ENCODE data around the gene HELB.

The HELB gene

DNA sequence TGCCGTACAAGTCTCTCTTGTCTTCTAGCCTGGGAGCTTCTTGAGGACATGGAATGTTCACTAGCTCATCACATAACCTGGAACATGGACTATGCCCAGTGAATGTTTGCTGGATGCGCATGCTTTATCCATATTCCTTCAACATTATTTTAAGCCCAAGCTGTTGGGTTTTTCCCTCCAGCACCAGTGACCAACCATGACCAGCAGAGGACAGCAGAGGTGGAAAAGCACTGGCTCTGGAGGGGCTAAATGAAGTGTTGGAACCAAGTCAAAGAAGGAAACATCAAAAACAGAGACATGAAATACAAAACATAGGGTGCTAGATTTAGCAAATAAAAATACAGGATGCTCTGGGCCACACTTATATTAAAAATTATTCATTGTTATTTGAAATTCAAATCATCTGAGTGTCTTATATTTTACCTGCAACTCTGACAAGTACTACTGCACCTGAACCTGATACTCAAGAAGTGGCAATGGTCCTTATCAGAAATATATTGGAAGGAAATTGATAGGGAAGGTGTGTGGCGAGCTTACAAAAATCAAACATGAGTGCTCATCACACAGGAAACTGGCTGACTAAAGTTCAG is 23.1 kb upstream of the HELB start:
- no peaks in the 10 kb centered on the region for H3K4me1 ChIP-seq (ENCODE audit: control insufficient read depth in 1 of 2, insufficient read depth in 2 of 2, low read length in 2 of 2)
- H2AK5ac ChIP-seq (ENCODE audit: low read length) = no peak overlapping the region
- H4K8ac ChIP-seq (ENCODE audit: low read depth, low read length) = no peak overlapping the region
- H3K14ac ChIP-seq (ENCODE audit: low read length) = no peak overlapping the region
- H3K79me1 ChIP-seq (ENCODE audit: low read length) = no peaks in the 10 kb centered on the region
- no peak overlapping the region for H3K4me3 ChIP-seq (ENCODE audit: low read depth, low read length)
- no peaks in the 10 kb centered on the region for H3K36me3 ChIP-seq (ENCODE audit: control insufficient read depth in 1 of 2, insufficient read depth in 2 of 2, low read length in 2 of 2)
- H3K27me3 ChIP-seq (ENCODE audit: insufficient read depth, low read length) = no peaks in the 10 kb centered on the region
- no peak overlapping the region for H3K4ac ChIP-seq (ENCODE audit: low read depth, low read length)
- H3K23ac ChIP-seq (ENCODE audit: low read length) = no peak overlapping the region
- DNase-seq = peak in 1 of 2 donors; percentile 36
- no peak overlapping the region for H2AFZ ChIP-seq (ENCODE audit: insufficient read depth, low read length, poor library complexity)
- no peak overlapping the region for H2BK5ac ChIP-seq (ENCODE audit: low read depth, low read length, poor library complexity)
- H2BK12ac ChIP-seq (ENCODE audit: low read length) = no peak overlapping the region
- no peaks in the 10 kb centered on the region for H3K79me2 ChIP-seq (ENCODE audit: control insufficient read depth, insufficient read depth, low read length, poor library complexity)
- no peak overlapping the region for H3K4me2 ChIP-seq (ENCODE audit: low read length)
- no peak overlapping the region for H4K12ac ChIP-seq (ENCODE audit: low read depth, low read length)
- H3K9me3 ChIP-seq (ENCODE audit: insufficient read depth, low read depth, low read length) = peaks cover under 1% of the 10 kb centered on the region
- no peak overlapping the region for H3K18ac ChIP-seq (ENCODE audit: low read length)
- H3K27ac ChIP-seq (ENCODE audit: low read depth, low read length) = no peak overlapping the region
- H3K9ac ChIP-seq (ENCODE audit: low read length) = no peak overlapping the region
- WGBS (ENCODE audit: extremely low coverage, insufficient coverage, insufficient read length) = no CpG with 5 or more reads among the region's 3 CpGs
- H4K91ac ChIP-seq (ENCODE audit: low read depth, low read length) = no peak overlapping the region
- H2BK120ac ChIP-seq (ENCODE audit: insufficient read depth, low read length, poor library complexity) = no peak overlapping the region

DNA sequence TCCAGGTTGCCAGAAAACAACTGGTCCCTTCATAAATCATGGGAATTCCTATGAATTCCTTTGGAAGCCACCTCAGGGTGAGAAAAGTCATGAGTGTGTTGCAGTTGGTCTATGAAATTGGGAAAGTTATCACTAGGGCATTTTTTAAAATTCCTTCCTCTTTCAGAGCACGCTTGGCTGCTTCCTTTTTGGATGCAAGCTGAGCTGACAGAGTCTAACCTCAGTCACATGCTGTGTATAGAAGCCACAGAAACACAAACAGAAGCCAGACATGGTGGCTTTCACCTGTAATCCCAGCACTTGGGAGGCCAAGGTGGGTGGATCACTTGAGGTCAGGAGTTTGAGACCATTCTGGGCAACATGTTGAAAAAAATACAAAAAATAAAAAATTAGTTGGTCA is 21.7 kb upstream of the HELB start:
- Histone ChIP-seq H3K27ac (ENCODE audit: low read depth, low read length) (no peak overlapping the region), H3K18ac (ENCODE audit: low read length) (no peak overlapping the region), H4K12ac (ENCODE audit: low read depth, low read length) (no peak overlapping the region), H3K79me1 (ENCODE audit: low read length) (no peaks in the 10 kb centered on the region), H3K4ac (ENCODE audit: low read depth, low read length) (no peak overlapping the region), H3K4me1 (ENCODE audit: control insufficient read depth in 1 of 2, insufficient read depth in 2 of 2, low read length in 2 of 2) (no peaks in the 10 kb centered on the region), H3K14ac (ENCODE audit: low read length) (no peak overlapping the region), H3K23ac (ENCODE audit: low read length) (no peak overlapping the region), H3K4me3 (ENCODE audit: low read depth, low read length) (no peak overlapping the region), H2BK12ac (ENCODE audit: low read length) (no peak overlapping the region), H3K79me2 (ENCODE audit: control insufficient read depth, insufficient read depth, low read length, poor library complexity) (no peaks in the 10 kb centered on the region), H3K9me3 (ENCODE audit: insufficient read depth, low read depth, low read length) (peaks cover 1% of the 10 kb centered on the region), H4K8ac (ENCODE audit: low read depth, low read length) (no peak overlapping the region), H2AFZ (ENCODE audit: insufficient read depth, low read length, poor library complexity) (no peak overlapping the region), H3K4me2 (ENCODE audit: low read length) (no peak overlapping the region), H4K91ac (ENCODE audit: low read depth, low read length) (no peak overlapping the region), H2AK5ac (ENCODE audit: low read length) (no peak overlapping the region), H2BK120ac (ENCODE audit: insufficient read depth, low read length, poor library complexity) (no peak overlapping the region), H3K9ac (ENCODE audit: low read length) (no peak overlapping the region), H3K27me3 (ENCODE audit: insufficient read depth, low read length) (no peaks in the 10 kb centered on the region), H2BK5ac (ENCODE audit: low read depth, low read length, poor library complexity) (no peak overlapping the region), H3K36me3 (ENCODE audit: control insufficient read depth in 1 of 2, insufficient read depth in 2 of 2, low read length in 2 of 2) (no peaks in the 10 kb centered on the region)
- WGBS (ENCODE audit: extremely low coverage, insufficient coverage, insufficient read length) = no CpG with 5 or more reads among the region's 1 CpG
- peak in 1 of 2 donors; percentile 1 for DNase-seq

GRCh38 chr12:66282244-66282643 is 20.0 kb upstream of the HELB start:
- Histone ChIP-seq H3K36me3 (ENCODE audit: control insufficient read depth in 1 of 2, insufficient read depth in 2 of 2, low read length in 2 of 2) (no peaks in the 10 kb centered on the region), H3K23ac (ENCODE audit: low read length) (no peak overlapping the region), H3K79me2 (ENCODE audit: control insufficient read depth, insufficient read depth, low read length, poor library complexity) (no peaks in the 10 kb centered on the region), H4K91ac (ENCODE audit: low read depth, low read length) (no peak overlapping the region), H2BK12ac (ENCODE audit: low read length) (no peak overlapping the region), H3K9me3 (ENCODE audit: insufficient read depth, low read depth, low read length) (peaks cover 1% of the 10 kb centered on the region), H3K9ac (ENCODE audit: low read length) (no peak overlapping the region), H3K4me3 (ENCODE audit: low read depth, low read length) (no peak overlapping the region), H2AK5ac (ENCODE audit: low read length) (no peak overlapping the region), H3K79me1 (ENCODE audit: low read length) (no peaks in the 10 kb centered on the region), H3K4me1 (ENCODE audit: control insufficient read depth in 1 of 2, insufficient read depth in 2 of 2, low read length in 2 of 2) (no peaks in the 10 kb centered on the region), H3K14ac (ENCODE audit: low read length) (no peak overlapping the region), H3K4me2 (ENCODE audit: low read length) (no peak overlapping the region), H2BK5ac (ENCODE audit: low read depth, low read length, poor library complexity) (no peak overlapping the region), H4K8ac (ENCODE audit: low read depth, low read length) (no peak overlapping the region), H3K18ac (ENCODE audit: low read length) (no peak overlapping the region), H4K12ac (ENCODE audit: low read depth, low read length) (no peak overlapping the region), H2BK120ac (ENCODE audit: insufficient read depth, low read length, poor library complexity) (no peak overlapping the region), H3K4ac (ENCODE audit: low read depth, low read length) (no peak overlapping the region), H3K27ac (ENCODE audit: low read depth, low read length) (no peak overlapping the region), H3K27me3 (ENCODE audit: insufficient read depth, low read length) (no peaks in the 10 kb centered on the region), H2AFZ (ENCODE audit: insufficient read depth, low read length, poor library complexity) (no peak overlapping the region)
- no CpG with 5 or more reads among the region's 3 CpGs for WGBS (ENCODE audit: extremely low coverage, insufficient coverage, insufficient read length)
- no peak for DNase-seq

GRCh38 chr12:66287275-66287674 is 15.0 kb upstream of the HELB start:
- no peak overlapping the region for H3K14ac ChIP-seq (ENCODE audit: low read length)
- no peaks in the 10 kb centered on the region for H3K27me3 ChIP-seq (ENCODE audit: insufficient read depth, low read length)
- H2AFZ ChIP-seq (ENCODE audit: insufficient read depth, low read length, poor library complexity) = no peak overlapping the region
- WGBS (ENCODE audit: extremely low coverage, insufficient coverage, insufficient read length) = no CpG with 5 or more reads among the region's 3 CpGs
- H2BK120ac ChIP-seq (ENCODE audit: insufficient read depth, low read length, poor library complexity) = no peak overlapping the region
- H3K9me3 ChIP-seq (ENCODE audit: insufficient read depth, low read depth, low read length) = peaks cover 1% of the 10 kb centered on the region
- no peak overlapping the region for H3K4me3 ChIP-seq (ENCODE audit: low read depth, low read length)
- no peaks in the 10 kb centered on the region for H3K4me1 ChIP-seq (ENCODE audit: control insufficient read depth in 1 of 2, insufficient read depth in 2 of 2, low read length in 2 of 2)
- H3K4ac ChIP-seq (ENCODE audit: low read depth, low read length) = no peak overlapping the region
- no peak overlapping the region for H3K4me2 ChIP-seq (ENCODE audit: low read length)
- no peak overlapping the region for H3K9ac ChIP-seq (ENCODE audit: low read length)
- H3K23ac ChIP-seq (ENCODE audit: low read length) = no peak overlapping the region
- no peak for DNase-seq
- H2BK5ac ChIP-seq (ENCODE audit: low read depth, low read length, poor library complexity) = no peak overlapping the region
- no peak overlapping the region for H2BK12ac ChIP-seq (ENCODE audit: low read length)
- H3K79me2 ChIP-seq (ENCODE audit: control insufficient read depth, insufficient read depth, low read length, poor library complexity) = no peaks in the 10 kb centered on the region
- no peaks in the 10 kb centered on the region for H3K79me1 ChIP-seq (ENCODE audit: low read length)
- no peak overlapping the region for H4K8ac ChIP-seq (ENCODE audit: low read depth, low read length)
- H3K18ac ChIP-seq (ENCODE audit: low read length) = no peak overlapping the region
- H2AK5ac ChIP-seq (ENCODE audit: low read length) = no peak overlapping the region
- no peak overlapping the region for H3K27ac ChIP-seq (ENCODE audit: low read depth, low read length)
- H4K91ac ChIP-seq (ENCODE audit: low read depth, low read length) = no peak overlapping the region
- H4K12ac ChIP-seq (ENCODE audit: low read depth, low read length) = no peak overlapping the region
- H3K36me3 ChIP-seq (ENCODE audit: control insufficient read depth in 1 of 2, insufficient read depth in 2 of 2, low read length in 2 of 2) = no peaks in the 10 kb centered on the region

Measured in trophoblast cell (in vitro differentiated cells and primary cell).